Right lobe of liver (tissue), 4 donors: ENCODE measurements around the gene TARP.

ENCODE experiments used
- POLR2A ChIP-seq: fragments of 450-650 bp; IDR thresholded peaks from one replicate; pipeline ENCODE4 v1.6.1; 2017; ENCODE audit warnings: antibody characterized with exemption, mild to moderate bottlenecking
- TF ChIP-seq, protein P1 (sequence below), 4 donors: fragments of 200-600 bp in 3 of 4; fragments of 450-650 bp in 1 of 4; IDR thresholded peaks; one replicate each; pipeline versions ENCODE4 v1.5.1 to v1.8.0; 2016 to 2022; ENCODE audit warnings: antibody characterized with exemption in 4 of 4, mild to moderate bottlenecking in 2 of 4
- donor health status: DM: no; HTN: no; CAD: no.
- donor health status: DM: no; HTN: no; CAD: no.
- donor health status: DM: no; HTN: yes; CAD: no.

DNA sequence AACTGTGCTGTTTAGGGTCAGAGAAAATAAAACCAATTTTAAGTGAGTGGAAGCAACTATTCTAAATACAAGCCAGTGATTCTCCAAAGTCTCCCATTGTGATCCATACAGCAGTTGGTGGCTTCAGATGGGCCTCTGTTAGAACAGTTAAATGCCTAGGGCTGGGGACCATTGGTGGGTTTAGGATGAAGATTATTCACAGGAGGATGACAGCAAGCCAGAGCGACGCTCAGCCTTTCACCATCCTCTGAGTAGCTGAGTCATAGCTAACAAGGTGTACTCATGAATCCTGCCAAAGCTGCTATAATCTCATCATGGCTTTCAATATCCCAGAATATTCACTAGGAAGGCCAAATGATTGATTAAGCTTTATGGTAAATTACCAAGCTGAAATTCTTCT is 55.8 kb downstream of the TARP start:
- TF ChIP-seq, protein P1, sequence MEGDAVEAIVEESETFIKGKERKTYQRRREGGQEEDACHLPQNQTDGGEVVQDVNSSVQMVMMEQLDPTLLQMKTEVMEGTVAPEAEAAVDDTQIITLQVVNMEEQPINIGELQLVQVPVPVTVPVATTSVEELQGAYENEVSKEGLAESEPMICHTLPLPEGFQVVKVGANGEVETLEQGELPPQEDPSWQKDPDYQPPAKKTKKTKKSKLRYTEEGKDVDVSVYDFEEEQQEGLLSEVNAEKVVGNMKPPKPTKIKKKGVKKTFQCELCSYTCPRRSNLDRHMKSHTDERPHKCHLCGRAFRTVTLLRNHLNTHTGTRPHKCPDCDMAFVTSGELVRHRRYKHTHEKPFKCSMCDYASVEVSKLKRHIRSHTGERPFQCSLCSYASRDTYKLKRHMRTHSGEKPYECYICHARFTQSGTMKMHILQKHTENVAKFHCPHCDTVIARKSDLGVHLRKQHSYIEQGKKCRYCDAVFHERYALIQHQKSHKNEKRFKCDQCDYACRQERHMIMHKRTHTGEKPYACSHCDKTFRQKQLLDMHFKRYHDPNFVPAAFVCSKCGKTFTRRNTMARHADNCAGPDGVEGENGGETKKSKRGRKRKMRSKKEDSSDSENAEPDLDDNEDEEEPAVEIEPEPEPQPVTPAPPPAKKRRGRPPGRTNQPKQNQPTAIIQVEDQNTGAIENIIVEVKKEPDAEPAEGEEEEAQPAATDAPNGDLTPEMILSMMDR (IDR thresholded peaks at IDR 0.05), result no peak
- no peak for TF ChIP-seq POLR2A
